Stimulated activated CD4-positive, alpha-beta T cell treated with anti-CD3 and anti-CD28 coated beads, Interleukin-12 subunit alpha, Interleukin-12 subunit beta, amount 100 ng/mL, for 24 hours (primary cell): ENCODE measurements around the gene PRKG1.
"Not testable (repeated sequence)": the region's sequence is repeated elsewhere in the genome, so short reads cannot be mapped to it uniquely, and the experiment has no call there.

Experiments
- DNase-seq, 2 experiments: peaks; one replicate each; pipeline ENCODE4 v3.0.0-alpha.2; 2020; ENCODE audit warnings: low read depth in 2 of 2

Gene PRKG1

GRCh38 chr10:51270936-51271530, 196.7 kb downstream of the PRKG1 start:
- DNase-seq = no peak

GRCh38 chr10:51272099-51272498, 197.8 kb downstream of the PRKG1 start:
- DNase-seq = not testable (repeated sequence)

GRCh38 chr10:51272555-51272954, 198.3 kb downstream of the PRKG1 start:
- no peak for DNase-seq

DNA sequence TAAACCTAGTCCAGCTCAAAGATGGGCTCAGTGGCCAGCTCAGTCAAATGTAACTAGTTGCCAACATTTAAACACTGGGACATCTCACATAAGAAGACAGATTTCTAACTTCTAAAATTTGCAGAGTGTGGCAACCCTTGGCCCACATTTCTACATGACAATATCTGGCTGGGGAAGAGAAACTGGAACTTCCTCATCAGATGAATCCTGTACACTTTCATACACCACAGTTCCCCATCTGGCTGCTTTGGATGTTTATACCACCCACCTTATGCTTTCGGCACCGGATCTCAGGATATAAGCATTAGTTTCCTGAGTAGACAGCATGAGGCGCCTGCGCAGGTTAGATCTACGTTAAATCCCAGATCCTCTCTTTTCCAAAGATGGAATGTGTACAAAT, 199.3 kb downstream of the PRKG1 start:
- DNase-seq = no peak

DNA sequence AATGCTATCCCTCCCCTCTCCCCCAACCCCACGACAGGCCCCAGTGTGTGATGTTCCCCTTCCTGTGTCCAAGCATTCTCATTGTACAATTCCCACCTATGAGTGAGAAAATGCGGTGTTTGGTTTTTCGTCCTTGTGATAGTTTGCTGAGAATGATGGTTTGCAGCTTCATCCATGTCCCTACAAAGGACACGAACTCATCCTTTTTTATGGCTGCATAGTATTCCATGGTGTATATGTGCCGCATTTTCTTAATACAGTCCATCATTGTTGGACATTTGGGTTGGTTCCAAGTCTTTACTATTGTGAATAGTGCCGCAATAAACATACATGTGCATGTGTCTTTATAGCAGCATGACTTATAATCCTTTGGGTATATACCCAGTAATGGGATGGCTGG, 201.8 kb downstream of the PRKG1 start:
- DNase-seq = not testable (repeated sequence)

- not testable (repeated sequence) for DNase-seq
Observed at GRCh38 chr10:51281387-51281786, 207.1 kb downstream of the PRKG1 start.

- no peak for DNase-seq
Observed at GRCh38 chr10:51285601-51286000, 211.3 kb downstream of the PRKG1 start.

DNA sequence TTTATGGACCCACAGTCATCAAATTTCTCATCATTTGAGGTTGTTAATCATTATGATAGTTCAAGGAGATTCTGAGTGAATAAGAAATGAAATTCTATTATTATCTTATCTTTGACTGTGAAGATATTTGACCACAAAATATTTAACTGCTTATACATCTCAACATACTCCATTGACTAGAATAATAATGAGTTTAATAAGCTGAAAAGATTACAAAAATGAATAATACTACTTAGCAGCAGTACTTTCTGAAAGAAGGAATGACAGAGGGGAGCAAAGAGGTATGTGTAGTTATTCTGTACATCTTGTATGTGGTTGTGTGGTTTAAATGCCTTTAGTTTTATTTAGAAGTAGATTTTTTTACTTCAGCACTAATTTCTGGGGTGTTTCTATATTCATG, 214.2 kb downstream of the PRKG1 start:
- no peak for DNase-seq

- no peak for DNase-seq
Observed at GRCh38 chr10:51289519-51289918, 215.2 kb downstream of the PRKG1 start.

DNA sequence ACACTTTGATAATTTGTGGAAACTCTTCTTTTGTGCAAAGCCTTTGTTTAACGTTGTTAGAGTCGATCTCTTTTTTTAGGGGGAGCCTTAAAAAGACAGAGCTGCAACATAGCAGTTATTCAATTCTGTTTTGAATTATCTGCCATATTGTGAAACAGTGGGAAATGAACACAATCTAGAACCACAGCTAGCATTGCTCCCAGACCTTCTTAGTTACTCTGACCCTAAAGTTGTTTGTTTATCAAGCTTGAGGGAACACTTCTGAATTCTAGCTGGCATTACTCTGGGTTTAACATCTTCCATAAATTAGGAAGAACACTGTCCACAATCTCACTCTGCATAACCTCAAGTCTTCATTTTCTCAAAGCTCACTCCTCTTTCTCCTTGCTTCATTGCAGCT, 217.7 kb downstream of the PRKG1 start:
- no peak for DNase-seq

DNA sequence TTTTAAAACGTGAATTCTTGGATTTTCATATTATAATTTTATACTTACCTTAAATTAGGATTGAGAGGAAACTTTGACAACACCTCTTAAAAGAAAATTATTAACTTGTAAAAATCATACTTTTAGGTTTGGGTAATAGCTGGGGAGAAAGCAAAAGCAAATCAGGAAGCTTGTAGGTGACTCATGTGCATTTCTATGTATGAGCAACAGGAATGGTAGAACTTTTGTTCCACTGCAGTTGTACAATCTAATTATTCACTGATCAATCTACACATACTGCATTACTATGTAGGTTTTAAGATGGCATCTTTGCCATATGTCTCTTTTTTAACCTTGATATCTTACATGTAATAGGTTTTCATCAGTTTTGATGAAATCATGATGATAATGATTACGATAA, 223.2 kb downstream of the PRKG1 start:
- no peak for DNase-seq

- DNase-seq = no peak
Observed at GRCh38 chr10:51300617-51301304, 226.5 kb downstream of the PRKG1 start.

GRCh38 chr10:51301644-51302043, 227.4 kb downstream of the PRKG1 start:
- no peak for DNase-seq

GRCh38 chr10:51302316-51302715, 228.0 kb downstream of the PRKG1 start:
- DNase-seq = no peak

GRCh38 chr10:51308116-51308515, 233.8 kb downstream of the PRKG1 start:
- DNase-seq = no peak

DNA sequence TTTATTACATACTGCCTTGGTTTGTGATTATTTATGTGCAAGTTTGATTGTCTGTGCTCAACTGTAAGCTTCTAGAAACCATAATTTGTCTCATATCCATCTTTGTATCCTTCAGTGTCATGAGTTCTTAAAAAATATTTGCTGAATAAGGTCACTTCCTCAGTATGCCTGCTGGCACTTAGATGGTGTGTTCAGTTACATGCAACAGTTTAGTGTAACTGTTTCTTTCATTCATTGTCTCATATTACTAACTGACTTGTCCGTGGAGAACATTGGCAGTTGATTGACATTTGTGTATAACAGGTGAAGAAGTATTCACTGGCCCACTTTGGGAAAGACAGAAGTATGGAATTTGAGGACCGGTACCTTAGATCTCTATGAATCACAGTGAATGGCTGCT, 236.9 kb downstream of the PRKG1 start:
- DNase-seq = no peak

DNA sequence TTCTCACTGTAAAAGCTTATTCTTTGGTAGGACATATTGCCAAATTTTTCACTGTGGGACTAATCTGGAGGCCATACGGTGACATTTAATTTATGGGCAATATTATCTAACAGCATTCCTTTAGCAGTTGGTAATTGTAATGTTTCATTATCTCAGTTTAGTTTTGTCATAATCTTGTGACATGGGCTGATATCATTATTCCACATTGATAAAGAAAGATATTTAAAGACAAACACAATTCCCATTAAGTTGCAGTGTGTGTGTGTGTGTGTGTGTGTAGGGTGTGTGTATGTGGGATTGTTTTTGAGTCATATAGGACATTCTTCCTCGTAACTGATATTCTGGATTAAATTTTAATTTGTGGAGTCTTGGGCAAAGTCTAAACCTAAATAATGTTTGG, 238.5 kb downstream of the PRKG1 start:
- no peak for DNase-seq

- no peak for DNase-seq
Observed at GRCh38 chr10:51313251-51313650, 239.0 kb downstream of the PRKG1 start.

DNA sequence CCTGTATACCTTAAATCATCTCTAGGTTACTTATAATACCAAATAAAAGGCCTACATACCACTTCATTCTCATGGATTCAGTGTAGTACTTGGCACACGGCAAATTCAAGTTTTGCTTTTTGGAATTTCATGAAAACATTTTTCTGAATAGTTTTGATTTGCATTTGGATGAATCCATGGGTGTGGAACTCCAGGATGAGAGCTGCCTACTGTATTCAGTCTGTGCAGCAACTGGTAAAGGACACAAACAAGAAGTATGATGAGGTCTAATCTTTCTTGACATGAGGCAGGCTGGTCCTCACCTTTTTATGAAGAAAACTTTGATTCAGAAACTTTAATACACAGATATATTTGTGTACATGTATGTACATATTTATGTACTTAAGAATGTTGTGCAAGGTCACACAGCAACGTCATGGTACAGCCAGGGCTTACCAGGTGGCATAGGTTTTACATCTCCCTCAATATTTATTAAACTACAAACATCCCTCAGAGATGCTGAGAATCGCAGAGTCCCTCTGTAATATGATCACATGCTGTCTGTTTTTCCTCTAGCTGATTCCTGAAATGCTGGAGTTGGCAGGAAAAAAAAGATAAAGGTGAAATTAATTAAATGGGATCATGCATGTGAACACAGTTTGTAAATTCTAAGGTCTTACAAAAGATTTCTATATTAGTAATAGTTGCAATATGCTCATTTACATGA, 239.6 kb downstream of the PRKG1 start:
- no peak for DNase-seq

DNA sequence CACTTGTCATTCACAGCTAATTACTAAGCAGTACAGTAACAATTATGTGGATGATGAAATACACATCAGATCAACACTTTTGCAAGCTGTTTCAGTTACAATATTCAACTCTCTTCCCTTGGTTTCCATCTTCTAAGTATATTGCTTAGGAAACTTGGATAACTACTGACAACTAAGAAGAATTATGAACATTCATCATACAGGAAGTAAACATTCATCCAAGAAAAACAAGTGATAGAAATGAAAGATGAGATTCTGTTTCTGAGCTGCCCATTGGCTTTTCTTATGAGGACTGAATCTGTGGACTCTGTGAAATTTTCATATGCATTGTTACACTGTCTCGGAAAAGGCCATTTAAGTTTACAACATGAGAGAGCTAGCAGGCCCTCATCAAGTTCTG, 240.2 kb downstream of the PRKG1 start:
- no peak for DNase-seq

DNA sequence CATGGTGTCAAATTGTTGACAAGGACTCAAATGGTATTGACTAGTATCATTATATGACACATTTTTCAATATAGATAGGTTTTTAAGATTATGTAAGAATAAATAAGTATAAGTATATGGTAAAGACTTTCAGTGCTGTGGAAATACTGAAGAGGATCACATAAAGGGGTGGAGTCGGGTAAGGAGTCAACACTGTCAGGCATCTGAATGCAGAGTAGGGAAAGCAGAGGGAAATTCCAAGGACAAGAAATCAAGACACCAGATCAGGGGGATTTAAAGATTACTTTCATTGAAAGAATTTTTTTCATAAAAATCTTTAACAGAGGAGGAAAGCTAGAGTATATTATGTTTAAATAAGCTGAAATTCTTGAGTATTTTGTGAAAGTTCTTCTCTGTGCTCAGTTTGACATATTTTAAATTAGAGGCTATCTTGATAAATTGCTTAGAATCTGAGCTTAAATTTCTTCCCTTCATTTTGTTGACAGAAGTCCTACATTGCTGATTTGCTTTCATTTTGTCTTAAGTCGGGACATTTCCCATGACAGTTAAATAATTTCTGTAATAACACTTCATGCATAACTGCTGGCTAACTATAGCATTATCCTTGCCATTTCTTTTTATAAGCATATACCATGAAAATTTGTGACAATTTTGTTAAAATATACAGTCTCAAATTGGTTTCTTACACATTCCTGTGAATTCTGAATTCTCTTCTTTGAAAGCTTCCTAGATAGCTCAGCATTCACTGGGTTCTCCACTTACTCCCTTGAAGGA, 244.3 kb downstream of the PRKG1 start:
- DNase-seq = no peak

GRCh38 chr10:51319173-51319435, 244.8 kb downstream of the PRKG1 start:
- DNase-seq = no peak

DNA sequence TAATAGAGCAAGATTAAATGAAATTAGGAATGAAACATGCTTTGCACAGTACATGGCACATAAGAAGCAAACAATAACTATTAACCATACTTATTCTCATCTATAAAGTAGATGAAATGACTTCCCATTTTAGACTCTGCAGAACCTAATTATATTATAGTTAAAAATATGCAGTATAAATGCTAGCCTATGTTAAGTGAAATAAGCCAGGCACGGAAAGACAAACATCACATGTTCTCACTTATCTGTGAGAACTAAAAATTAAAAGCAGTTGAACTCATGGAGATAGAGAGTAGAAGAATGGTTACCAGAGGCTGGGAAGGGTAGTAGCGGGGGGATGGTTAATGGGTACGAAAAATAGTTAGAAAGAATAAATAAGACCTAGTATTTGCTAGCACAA, 247.0 kb downstream of the PRKG1 start:
- no peak for DNase-seq
